GM18502 (cell line): ENCODE measurements around the gene PNMA6E.
A peak's percentile ranks its signal among the peaks of the same experiment; 100 is the strongest.

Experiments
- ATAC-seq: cut with Tn5 transposase; IDR thresholded peaks from one replicate; pipeline ENCODE4 v1.9.1; 2021; ENCODE audit warnings: mild to moderate bottlenecking; ENCODE audit not compliant: unreplicated experiment, poor library complexity

The PNMA6E gene

DNA sequence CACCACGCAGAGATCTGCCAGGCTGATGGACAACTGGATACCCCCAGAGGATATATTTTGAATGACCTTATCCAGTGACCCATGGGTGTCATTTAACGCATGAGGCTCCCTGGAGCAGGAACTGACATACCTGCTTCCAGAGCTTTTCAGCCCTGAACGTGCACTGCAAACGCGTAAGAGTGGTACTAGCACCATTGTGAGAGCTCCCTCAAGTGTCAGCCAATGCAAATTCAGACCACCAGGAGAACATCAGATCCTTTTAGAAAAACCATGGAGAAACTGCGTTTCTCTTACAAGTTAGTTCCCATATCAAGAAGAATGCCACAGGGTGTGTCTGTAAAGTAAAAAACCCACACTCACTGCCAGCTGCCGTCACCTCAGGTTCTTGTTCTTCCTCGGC is 37.4 kb upstream of the PNMA6E start:
- ATAC-seq = no peak

DNA sequence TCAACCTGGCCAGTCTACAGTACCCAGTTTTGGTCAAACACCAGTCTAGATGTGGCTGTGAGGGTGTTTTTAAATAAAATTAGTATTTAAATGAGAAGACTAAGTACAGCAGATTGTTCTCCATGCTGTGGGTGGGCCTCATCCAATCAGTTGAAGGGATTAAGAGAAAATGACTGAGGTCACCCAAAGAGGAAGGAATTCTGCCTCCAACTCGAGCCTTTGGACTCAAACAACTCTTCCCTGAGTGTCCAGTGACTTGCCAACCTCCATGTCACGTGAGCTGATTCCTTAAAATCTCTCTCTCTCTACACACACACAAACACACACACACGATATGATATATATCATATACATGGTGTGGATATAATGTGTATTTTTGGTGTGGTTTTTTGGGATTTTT is 34.7 kb upstream of the PNMA6E start:
- ATAC-seq = no peak

DNA sequence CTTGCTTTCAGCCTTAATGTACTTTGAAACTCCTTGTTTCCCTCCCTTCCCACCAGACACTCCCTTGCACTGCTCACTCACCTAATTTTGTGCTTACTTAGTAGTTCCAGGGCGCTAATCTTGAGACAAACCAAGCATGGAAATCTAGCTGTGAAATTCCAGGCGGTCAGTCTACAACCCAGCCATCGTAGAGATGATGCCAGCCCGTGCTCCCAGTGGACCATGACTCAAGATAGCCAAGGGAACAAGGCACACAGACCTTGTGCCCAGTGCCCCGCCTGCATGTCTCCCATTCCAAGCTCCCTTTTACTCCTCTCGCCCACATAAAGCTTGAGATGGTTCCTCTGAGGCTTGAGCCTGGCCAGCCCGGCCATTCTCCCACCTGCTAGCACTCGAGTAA is 33.7 kb upstream of the PNMA6E start:
- no peak for ATAC-seq

DNA sequence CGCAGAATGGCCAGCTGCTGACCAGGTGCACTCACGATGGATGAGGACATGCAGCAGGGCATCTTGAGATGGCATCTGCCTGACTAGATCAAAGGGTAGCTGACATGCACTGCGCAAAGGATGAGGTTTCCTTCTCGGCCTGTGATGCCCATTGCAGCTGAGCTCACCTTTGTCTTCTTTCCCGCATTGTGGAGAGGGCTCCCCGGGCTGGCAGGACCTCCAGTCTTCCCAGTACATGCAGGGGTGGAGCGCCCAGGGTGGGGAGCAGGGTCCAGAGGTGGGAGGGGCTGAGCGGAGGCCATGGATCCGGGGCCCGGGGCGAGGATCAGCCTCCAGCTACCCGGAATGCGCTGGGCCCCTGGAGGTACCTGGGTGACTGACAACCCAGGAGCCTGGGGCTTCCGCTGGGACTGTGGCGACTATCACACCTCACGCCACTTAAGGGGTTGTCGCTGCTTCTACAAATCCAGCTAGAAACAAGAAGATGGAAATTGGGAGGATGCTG is 32.7 kb upstream of the PNMA6E start:
- no peak for ATAC-seq

DNA sequence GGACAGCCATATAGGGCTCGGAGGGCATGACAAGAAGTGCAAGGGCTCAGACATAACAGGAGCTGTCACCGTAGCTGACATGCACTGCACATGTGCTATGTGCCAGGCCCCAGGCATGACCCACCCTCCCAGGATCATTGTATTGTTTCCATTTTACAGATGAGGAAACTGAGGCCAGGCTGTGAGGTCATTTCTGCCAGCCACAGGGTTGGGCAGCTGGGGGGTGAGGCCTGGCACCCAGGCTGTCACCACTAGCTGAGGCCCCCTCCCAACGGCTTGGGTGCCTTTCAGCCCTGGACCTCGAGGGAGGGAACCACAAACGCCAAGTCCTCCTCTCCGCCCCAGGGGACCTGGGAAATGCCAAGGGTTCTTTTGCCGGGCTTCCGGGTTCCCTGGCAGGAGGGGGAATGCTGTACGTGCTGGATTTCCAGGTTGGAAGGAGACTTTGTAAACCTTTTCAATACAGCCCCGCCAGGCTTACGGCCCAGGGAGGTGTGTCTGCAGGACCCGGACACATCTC is 32.1 kb upstream of the PNMA6E start:
- no peak for ATAC-seq

DNA sequence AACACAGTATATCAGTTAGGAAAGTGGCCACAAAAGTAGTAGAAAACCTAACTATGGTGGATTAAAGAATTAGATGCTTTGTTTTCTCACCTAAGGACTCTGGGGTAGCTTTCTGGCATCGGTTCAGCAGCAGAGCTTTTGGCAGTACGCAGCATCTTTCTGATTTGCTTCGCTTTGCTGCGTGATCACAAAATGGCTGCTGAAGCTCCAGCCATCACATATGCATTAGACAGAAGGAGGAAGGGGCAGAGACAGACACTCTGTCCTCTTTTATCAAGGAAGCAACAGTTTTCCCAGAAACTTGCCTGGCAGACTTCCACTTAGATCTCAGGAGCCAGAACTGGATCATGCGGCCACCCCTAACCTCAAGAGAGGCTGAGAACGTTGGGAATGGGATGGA is 29.6 kb upstream of the PNMA6E start:
- ATAC-seq = no peak

DNA sequence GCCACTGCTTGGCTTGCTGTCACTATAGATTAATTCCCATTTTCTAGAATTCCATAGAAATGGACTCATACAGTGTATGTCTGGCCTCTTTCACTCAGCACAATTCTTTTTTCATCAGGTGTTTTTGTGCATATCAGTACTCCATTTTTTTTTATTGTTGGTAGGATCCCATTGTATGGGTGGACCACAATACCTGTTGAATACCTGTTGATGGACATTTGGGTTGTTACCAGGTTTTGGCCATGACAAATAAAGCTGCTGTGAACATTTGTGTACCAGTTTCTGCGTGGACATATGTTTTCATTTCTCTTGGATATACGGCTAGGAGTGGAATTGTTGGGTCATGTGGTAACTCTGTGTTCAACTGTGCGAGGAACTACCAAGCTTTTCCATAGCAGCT is 25.1 kb upstream of the PNMA6E start:
- no peak for ATAC-seq

DNA sequence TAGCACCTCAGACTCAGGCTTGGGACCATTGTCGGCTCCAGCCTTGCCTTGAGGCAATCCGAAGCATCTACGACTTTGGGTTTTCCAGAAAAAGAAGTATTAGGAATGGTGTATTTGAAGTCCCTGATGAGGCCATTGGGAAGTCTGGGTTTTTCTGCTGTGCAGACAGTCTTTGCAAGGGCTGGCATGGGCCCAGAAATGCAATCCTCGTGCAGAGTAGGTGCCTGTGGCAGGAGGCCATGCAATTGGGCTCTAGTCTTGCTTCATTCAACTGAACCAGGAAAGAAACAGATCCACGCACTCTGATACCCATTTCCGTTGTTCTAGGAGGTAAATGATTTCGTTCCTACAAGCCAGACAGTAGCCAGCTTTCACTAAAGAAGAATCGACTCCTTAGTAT is 22.5 kb upstream of the PNMA6E start:
- ATAC-seq = no peak

DNA sequence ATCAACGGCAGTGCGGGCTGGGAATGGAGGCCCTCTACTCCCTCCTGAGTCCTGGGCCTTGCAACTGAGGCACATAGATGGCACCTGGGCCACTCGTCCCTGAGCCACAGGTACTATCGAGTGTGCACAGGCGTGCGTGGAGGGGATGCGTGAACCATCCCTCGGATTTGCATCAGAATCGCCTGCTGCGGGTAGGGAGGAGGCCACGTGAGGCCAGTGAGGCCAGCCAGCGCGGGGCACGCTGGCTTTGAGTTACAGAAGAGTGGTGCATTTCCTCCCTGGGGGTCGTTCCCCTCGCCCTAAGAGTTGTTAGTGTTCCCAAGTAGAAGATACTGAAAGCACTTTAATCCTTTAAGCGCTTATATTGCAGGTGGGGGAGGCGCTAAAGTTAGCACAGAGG is 20.7 kb upstream of the PNMA6E start:
- no peak for ATAC-seq

DNA sequence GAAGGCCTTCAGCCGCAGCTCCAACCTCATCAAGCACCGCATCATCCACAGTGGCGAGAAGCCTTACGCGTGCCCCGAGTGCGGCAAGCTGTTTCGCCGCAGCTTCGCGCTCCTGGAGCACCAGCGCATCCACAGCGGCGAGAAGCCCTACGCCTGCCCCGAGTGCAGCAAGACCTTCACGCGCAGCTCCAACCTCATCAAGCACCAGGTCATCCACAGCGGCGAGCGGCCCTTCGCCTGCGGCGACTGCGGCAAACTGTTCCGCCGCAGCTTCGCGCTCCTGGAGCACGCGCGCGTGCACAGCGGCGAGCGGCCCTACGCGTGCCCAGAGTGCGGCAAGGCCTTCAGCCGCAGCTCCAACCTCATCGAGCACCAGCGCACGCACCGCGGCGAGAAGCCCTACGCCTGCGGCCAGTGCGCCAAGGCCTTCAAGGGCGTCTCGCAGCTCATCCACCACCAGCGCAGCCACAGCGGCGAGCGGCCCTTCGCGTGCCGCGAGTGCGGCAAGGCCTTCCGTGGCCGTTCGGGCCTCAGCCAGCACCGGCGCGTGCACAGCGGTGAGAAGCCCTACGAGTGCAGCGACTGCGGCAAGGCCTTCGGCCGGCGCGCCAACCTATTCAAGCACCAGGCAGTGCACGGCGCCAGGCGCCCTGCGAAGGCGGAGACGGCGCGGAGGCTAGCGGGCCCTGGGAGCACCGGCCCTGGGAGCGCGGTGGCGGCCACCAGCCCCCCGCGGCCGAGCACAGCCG is 19.9 kb upstream of the PNMA6E start:
- ATAC-seq = no peak

DNA sequence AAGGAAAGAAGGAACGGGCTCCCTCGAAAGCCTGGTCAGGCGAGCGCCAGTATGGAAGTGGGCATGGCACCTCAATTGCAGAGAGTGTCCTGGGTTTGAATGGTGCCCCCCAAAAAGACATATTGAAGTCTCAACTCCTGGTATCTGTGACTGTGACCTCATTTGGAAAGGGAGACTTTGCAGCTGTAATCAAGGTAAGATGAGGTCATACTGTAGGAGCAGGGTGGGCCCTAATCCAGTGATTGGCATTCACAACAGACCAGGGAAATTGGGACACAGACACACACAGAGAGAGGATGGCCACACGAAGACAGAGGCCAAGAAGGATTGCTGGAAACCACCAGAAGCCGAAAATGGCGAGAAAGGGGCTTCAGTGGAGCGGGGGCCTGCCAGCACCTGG is 16.5 kb upstream of the PNMA6E start:
- no peak for ATAC-seq

DNA sequence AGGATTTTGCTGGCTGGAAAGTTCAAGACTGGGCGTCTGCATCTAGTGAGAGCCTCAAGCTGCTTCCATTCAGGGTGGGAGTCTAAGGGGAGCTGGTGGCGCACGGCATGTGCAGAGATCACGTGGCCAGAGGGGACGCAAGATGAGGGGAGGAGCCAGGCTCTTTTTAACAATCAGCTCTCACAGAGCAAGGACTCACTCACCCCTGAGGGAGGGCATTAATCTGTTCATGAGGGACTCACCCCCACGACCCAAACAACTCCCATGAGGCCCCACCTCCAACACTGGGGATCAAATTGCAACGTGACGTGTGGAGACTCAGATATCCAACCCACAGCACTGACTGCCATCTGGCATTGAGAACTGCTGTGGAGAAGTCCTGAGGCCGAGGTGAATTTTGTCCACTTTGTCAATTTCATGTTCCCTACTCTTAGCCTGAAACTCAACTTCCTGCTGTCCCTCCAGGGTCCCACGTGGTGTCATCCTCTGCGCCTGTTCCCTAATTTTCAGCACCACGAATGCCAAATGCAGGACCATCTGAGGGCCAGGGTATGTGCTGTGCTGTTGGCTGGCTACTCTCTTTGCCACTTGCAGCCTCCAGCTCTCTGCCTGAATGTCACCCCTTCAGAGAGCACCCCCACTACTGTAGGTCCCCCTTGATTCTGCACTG is 15.8 kb upstream of the PNMA6E start:
- no peak for ATAC-seq

DNA sequence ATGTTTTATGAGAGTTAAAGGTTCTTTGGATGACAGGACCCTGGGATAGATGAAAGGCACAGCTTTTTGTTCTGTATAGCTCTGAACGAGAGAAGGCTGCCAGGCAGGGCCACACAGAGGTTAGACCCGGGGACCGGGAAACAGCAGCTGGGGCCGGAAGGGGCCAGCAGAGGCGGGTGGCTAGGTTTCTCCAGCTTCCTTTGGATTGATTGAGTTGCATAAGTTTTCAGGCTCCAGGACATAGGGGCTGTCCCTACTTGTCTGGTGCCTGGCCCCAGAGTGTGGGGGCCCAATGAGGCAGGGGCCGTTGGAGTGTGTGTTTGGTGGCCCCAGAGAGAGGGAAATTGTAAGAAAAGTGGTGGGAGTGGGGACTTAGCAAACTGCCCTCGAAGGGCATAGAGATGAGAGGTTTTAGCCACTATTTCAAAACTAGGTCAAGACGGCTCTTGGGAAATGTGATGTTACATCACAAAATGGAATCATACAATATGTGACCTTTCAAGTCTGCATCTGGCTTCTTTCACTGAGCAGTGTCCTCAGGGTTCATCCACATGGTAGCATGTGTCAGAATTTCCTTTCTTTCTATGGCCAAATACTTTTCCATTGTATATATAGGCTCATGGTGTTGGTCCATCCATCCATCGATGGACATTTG is 13.8 kb upstream of the PNMA6E start:
- ATAC-seq = no peak

DNA sequence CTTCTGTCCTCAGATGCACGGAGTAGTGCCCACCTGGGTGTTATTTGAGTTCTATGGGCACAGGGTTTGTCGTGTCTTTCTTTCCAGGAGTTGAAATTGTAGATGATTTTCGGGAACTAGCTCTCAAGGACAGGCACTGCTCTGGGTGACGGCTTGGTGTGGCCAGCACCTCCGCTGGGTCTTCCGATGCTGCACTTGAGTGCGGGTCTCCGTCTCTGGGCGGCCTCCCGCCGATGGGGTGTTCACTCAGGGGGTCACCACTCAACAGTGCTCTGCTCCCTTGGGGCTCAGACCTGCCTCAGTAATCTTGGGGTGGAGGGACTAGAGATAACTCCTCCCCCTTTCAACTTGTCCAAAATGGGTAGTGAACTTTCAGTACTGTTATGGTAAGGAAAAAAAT is 12.6 kb upstream of the PNMA6E start:
- ATAC-seq = no peak

DNA sequence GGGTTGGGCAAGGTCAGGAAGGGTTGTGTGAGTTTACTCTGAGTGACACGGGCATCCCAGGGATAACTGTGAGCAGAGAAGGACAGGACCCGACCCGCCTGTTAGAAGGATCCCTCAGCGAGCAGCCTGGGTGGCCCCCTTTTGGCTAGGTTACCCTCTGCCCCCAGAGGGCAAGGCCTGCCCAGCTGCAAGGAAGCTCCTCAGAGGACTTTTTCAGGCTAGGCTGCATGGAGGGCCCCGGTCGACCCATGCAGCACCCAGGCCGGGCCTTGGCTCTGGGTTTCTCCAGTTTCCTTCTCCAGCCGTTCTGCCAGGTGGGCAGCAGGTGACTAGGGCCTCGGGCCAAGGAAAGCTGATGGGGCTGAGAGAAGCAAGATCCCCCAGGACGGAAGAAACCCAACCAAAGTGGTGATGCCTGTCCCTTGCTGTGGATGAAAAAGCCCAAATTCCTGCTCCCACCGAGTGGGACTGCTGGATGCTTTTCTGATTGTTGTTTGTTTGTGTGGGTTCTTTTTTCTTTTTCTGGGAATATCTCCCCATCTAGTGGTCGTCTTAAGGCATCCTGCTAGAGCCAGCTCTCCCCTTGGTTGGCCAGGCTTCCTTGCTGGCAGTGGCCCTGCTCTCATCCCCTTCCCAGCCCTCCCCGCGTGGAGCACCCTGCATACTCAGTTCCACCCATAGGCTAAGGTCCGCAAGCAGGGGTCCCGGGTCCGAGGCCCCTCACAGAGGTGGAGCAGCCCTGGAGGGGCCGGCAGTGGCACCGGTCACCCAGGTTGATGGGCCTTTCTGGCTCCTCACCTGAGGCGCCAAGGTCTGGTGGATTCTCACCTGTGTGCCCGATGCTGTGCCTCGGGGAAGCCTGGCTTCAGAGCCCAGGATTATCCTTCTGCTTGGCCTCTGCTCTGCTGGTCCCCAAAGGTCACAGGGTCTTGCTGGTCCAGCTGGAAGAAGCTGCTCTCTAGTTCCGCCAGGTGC is 11.9 kb upstream of the PNMA6E start:
- ATAC-seq = no peak

DNA sequence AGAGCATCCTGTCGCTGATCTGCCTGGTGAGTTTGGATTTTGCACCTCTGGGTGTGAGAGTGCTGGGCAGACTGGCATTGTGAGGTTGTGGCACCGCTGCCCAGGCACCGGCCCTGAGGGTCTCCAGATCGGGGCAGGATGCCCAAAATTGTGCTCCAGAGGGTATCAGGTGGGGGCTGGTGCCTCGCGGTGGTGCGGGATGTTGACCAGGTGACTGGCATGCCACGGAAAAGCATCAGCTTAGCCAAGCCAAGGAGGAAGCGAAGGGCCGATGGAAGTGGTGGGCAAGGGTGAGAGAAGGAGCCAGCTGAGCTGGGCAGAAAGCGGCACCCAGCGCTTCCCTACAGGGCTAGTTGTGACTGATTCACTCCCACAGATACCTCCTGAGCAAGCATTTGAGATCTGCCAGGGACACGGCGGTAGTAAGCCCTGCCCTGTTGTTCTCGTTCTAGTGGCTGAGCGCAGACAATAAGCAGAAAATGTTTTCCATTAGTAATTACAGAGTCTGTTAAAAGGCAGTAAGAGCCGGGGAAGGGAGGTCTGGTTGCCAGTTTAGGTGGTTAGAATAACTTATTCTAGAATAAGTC is 10.9 kb upstream of the PNMA6E start:
- no peak for ATAC-seq

DNA sequence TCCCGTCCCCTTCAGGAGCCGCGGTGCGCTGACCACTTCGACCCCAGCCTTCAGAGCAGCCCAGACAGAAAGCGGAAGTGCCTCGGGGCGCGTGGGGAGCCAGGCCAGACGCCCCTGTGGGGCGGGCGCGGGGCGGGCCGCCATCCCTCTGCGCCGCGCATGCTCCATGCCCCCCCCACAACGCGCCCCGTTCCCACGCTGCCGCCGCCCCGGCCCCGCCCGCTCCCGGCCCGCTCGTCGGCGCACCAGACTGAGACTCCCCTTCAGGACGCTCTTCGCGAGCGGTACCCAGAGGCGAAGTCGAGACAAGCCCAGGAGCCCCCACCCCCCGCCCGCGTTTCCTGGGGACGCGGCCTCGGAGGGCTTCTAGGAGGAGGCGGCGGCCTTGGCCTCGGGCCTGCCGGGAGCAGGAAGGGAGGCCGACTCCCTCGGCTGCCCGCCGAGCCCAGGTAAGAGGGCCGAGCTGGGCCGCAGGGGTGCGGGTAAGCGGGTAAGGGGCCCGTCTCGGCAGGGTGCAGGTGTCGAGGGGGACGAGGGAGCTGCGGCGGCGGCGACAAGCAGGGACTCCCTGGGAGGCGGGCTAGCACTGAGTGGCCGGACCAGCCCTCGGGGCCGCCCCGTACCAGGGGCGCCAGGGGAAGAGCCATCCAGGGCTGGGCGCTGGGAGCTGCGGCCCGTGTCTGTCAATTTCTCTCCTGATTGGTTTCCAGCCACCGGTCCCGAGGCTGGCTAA is 10.3 kb upstream of the PNMA6E start, which contains the start of gene ZFP92:
Gene ZFP92 (plus strand): TSS at position 218 of the 733 bp plus-strand sequence. CDS start 6,851 bp downstream, outside the sequence.
- peak; percentile 51 for ATAC-seq

DNA sequence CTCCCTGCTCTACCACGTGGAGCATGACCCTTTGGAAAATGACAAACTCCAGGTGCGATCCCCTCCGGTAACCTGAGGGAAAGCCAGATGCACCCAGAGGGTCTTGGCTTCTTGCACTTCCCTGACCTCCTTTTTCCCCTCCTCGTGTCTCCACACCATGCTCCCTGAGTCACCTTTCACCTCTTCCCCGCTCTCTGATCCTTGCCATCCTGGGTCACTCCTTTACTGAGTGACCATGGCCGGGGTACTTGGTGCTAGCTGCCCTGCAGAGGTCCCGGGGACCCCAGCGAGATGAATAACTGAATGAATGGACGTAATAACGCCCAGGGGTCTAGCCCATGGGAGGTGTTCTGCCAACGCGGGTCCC is 9.7 kb upstream of the PNMA6E start:
- ATAC-seq = no peak

DNA sequence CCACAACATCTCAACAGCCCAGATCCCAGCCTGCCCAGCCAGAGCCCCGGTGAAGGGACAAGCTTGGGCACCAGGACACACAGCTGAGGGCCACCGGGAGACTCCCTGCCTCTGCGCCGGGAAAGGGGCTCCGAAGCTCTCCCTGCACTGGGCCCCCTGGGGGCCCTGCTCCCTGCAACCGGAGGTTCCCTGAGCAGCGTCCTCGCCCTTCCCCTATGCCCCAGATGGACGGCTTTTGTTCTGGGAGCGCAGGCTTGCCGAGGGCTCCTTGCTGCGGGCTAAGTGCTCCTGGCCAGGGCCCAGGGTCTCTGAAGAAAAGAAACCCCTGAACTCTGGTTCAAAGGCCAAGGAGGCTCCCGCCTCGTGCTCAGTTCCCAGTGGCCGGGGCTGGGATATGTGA is 9.2 kb upstream of the PNMA6E start:
- ATAC-seq = no peak
